Mesothelial cell of epicardium (in vitro differentiated cells): ENCODE data around the gene ITPR2. TPM values are rescaled to one million over a fixed set of nuclear protein-coding genes. Genes with fewer than 3 reads are reported as not detected.

Experiments
- DNase-seq, 2 experiments: peaks; one replicate each; pipeline ENCODE4 v3.0.0; 2021; ENCODE audit warnings: low spot score in 2 of 2; ENCODE audit not compliant: unreplicated experiment in 2 of 2
- H3K27ac Mint-ChIP-seq: 2 replicates; pipeline ENCODE4 v1.8.0; 2021; ENCODE audit warnings: mixed read lengths
- H3K27me3 Mint-ChIP-seq: 2 replicates; pipeline ENCODE4 v1.8.0; 2021; ENCODE audit warnings: low read depth, mixed read lengths
- H3K36me3 Mint-ChIP-seq: 2 replicates; pipeline ENCODE4 v1.8.0; 2021; ENCODE audit warnings: mixed read lengths
- H3K4me1 Mint-ChIP-seq: 2 replicates; pipeline ENCODE4 v1.8.0; 2021; ENCODE audit warnings: mixed read lengths
- H3K4me3 Mint-ChIP-seq: 2 replicates; pipeline ENCODE4 v1.8.0; 2021; ENCODE audit warnings: mild to moderate bottlenecking, moderate library complexity, mixed read lengths
- H3K9me3 Mint-ChIP-seq: 2 replicates; pipeline ENCODE4 v1.8.0; 2021; ENCODE audit warnings: mixed read lengths
- total RNA-seq: library from RNA; stranded (reverse); gene quantifications from 3 replicates; pipeline ENCODE4 v1.2.1, GENCODE V29; 2021
- TF ChIP-seq, protein P1 (sequence below): fragments of 200-600 bp; sonication (generic); IDR thresholded peaks from one replicate; pipeline ENCODE4 v1.5.0; 2021; ENCODE audit warnings: antibody characterized with exemption; ENCODE audit not compliant: unreplicated experiment

Gene ITPR2
- total RNA-seq, 1 donor from 2014 or later = 62.3 TPM

DNA sequence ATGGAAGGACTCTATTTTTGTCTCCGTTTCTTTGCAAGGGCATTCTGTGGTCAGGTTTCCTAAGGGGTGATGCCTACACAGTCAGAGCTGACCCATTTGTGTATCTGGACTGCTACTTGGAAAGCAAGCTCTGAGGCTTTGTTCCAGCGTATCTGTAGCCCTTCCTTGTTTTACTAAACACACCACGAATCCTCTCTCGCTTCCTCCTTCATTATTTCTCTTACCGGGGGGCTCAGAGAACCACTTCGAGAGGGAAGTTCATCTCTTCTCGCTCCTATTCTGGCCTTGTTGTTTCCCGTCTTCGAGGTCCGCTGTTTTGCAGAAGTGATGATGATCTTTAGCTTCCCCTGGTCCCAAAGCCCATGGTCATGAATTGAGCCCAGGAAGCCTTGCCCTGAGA, 472.9 kb downstream of the ITPR2 start:
- DNase-seq = no peak
- H3K4me3 Mint-ChIP-seq = no peak overlapping the region
- TF ChIP-seq, protein P1, sequence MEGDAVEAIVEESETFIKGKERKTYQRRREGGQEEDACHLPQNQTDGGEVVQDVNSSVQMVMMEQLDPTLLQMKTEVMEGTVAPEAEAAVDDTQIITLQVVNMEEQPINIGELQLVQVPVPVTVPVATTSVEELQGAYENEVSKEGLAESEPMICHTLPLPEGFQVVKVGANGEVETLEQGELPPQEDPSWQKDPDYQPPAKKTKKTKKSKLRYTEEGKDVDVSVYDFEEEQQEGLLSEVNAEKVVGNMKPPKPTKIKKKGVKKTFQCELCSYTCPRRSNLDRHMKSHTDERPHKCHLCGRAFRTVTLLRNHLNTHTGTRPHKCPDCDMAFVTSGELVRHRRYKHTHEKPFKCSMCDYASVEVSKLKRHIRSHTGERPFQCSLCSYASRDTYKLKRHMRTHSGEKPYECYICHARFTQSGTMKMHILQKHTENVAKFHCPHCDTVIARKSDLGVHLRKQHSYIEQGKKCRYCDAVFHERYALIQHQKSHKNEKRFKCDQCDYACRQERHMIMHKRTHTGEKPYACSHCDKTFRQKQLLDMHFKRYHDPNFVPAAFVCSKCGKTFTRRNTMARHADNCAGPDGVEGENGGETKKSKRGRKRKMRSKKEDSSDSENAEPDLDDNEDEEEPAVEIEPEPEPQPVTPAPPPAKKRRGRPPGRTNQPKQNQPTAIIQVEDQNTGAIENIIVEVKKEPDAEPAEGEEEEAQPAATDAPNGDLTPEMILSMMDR = no peak
- H3K27ac Mint-ChIP-seq = no peak overlapping the region
- no peaks in the 10 kb centered on the region for H3K27me3 Mint-ChIP-seq
- peaks cover 1% of the 10 kb centered on the region for H3K36me3 Mint-ChIP-seq
- no peaks in the 10 kb centered on the region for H3K4me1 Mint-ChIP-seq
- no peaks in the 10 kb centered on the region for H3K9me3 Mint-ChIP-seq

DNA sequence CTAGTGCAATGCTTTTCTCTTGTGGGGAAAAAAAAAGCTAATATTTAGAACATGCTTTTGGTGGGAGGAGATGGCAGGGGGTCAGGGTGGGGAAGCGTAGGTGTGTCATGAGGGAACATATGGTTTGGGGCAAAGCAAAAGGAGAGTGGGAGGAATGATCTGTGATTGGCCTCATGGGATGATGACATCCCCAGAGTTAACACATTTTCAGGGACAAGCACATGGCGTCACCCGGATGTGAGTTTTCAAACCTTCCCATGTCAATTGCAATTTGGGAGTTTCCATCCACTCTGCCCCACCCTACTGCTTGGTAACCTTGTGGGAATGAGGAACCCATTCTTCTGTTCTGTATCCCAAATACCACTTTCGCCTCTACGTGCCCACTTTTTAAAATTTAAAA, 473.4 kb downstream of the ITPR2 start:
- no peak for DNase-seq
- Mint-ChIP-seq H3K4me1 (no peaks in the 10 kb centered on the region), H3K27me3 (no peaks in the 10 kb centered on the region), H3K9me3 (no peaks in the 10 kb centered on the region), H3K4me3 (no peak overlapping the region), H3K27ac (no peak overlapping the region), H3K36me3 (peaks cover 1% of the 10 kb centered on the region)
- TF ChIP-seq, protein P1 = no peak

DNA sequence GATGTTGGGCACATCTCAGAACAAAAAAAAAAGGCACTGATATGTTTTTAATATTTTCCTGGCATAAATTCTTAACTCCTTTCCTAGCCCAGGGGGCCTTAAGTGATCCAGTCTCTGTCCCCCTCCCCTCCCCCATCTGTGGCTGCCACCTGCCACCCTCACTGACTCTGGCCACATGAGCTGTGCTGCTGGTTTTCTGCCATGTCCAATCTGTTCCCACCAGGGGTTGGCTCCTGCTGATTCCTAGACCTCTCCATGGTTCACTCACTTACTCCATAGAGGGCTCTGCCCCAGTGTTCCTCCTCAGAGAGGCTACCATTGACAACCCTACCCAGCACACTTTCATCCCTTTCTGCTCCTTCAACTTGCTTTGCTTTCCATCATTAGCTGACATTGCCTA, 474.3 kb downstream of the ITPR2 start:
- Mint-ChIP-seq H3K9me3 (no peaks in the 10 kb centered on the region), H3K4me1 (no peaks in the 10 kb centered on the region), H3K27ac (no peak overlapping the region), H3K27me3 (no peaks in the 10 kb centered on the region), H3K4me3 (no peak overlapping the region), H3K36me3 (peaks cover 5% of the 10 kb centered on the region)
- TF ChIP-seq, protein P1 = no peak
- DNase-seq = no peak

DNA sequence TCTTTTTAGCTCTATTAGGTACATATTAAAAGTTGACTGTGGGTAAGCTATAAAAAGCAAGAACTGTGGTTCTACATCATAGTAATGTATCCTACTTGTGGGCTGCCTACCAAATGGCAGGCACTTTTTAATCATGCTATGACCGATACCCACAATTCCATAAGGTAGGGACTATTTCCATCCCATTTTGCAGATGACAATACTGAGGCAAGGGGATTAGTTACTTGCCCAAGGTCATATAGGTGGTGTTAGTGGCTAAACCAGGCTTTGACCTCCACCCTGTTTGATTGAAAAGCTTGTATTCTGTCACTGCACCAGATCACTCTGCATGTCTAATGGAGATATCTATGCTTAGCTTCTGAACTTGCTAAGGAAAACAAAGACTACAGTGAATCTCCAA, 485.7 kb downstream of the ITPR2 start:
- Mint-ChIP-seq H3K4me1 (peaks cover 4% of the 10 kb centered on the region), H3K9me3 (no peaks in the 10 kb centered on the region), H3K36me3 (no peaks in the 10 kb centered on the region), H3K4me3 (no peak overlapping the region), H3K27me3 (no peaks in the 10 kb centered on the region), H3K27ac (no peak overlapping the region)
- DNase-seq = no peak
- TF ChIP-seq, protein P1 = no peak

DNA sequence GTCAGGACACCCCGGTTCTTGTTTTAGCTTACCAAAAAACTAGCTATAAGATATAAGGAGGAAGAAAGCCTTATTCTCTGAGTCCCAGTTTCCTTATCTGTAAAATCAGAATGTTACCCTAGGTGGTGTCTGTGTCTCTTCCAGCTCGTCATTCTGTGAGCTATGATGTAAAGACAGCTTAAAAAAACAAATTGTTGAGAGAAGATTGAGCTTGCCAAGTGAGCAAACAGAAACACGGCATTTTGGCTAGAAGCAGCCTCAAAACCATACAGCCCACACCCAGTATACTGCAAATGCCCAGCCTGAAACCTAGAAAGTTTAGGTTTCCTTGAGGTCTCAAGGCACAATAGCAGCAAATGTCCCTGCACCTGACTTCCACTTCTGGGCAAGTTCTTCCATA, 486.3 kb downstream of the ITPR2 start:
- Mint-ChIP-seq H3K27me3 (no peaks in the 10 kb centered on the region), H3K4me3 (no peak overlapping the region), H3K36me3 (peaks cover 1% of the 10 kb centered on the region), H3K9me3 (no peaks in the 10 kb centered on the region), H3K27ac (no peak overlapping the region), H3K4me1 (peaks cover 8% of the 10 kb centered on the region)
- TF ChIP-seq, protein P1 = no peak
- DNase-seq = no peak

DNA sequence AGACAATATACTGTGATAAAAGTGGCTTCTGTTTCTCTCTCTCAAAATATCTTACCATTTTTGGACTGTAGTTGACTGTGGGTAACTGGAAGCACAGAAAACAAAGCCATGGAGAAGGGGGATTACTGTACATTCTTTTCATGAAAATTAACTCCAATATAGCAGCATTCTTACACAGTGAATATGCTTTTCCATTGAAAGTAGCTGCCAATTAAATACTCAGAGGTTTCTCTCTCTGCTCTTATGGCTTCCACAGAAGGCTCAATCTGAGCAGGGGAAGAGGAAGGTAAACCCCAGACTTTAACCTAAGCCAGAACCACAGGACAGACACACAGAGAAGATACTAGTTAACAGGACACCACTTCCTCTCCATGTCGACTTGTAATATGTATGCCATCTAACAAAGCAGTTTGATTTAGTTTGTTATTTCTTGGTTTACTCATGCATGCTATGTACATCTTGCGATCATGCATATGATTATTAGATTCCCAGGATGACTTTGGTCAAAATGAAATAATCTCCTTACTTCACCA, 487.5 kb downstream of the ITPR2 start:
- peaks cover 9% of the 10 kb centered on the region for H3K4me1 Mint-ChIP-seq
- H3K27ac Mint-ChIP-seq = no peak overlapping the region

More for the DNA sequence above, 487.5 kb downstream of the ITPR2 start:
- no peak overlapping the region for H3K4me3 Mint-ChIP-seq
- peaks cover 1% of the 10 kb centered on the region for H3K36me3 Mint-ChIP-seq
- no peaks in the 10 kb centered on the region for H3K27me3 Mint-ChIP-seq
- H3K9me3 Mint-ChIP-seq = no peaks in the 10 kb centered on the region
- no peak for DNase-seq
- TF ChIP-seq, protein P1 = no peak
